Calu3 (cell line): ENCODE data around the gene METAP2. TPM values are rescaled to one million over a fixed set of nuclear protein-coding genes. Genes with fewer than 3 reads are reported as not detected.

Source experiments
- BruUV-seq: library from RNA; stranded (reverse); fragments of 400-500 nt; replicated peaks from 2 replicates; lab custom pipeline; 2021; lab: Mats Ljungman, UMichigan
- CTCF ChIA-PET: fragments of 300-600 bp; sonication (Branson Sonifier 250); formaldehyde crosslinking; loops from one replicate; lab custom pipeline; 2022; ENCODE audit warnings: antibody characterized with exemption; lab: Charles Lee
- DNase-seq: peaks from one replicate; pipeline ENCODE4 v3.0.0; 2022
- H3K27ac Mint-ChIP-seq: one replicate; pipeline ENCODE4 v1.8.0; 2022; ENCODE audit warnings: mixed read lengths; ENCODE audit not compliant: unreplicated experiment
- H3K27me3 Mint-ChIP-seq: one replicate; pipeline ENCODE4 v1.8.0; 2022; ENCODE audit warnings: mixed read lengths; ENCODE audit not compliant: unreplicated experiment
- H3K36me3 Mint-ChIP-seq: one replicate; pipeline ENCODE4 v1.8.0; 2022; ENCODE audit warnings: mild to moderate bottlenecking, moderate library complexity, mixed read lengths; ENCODE audit not compliant: insufficient read depth, unreplicated experiment
- H3K4me1 Mint-ChIP-seq: one replicate; pipeline ENCODE4 v1.8.0; 2022; ENCODE audit warnings: mild to moderate bottlenecking, low read depth, mixed read lengths; ENCODE audit not compliant: unreplicated experiment
- H3K4me3 Mint-ChIP-seq: one replicate; pipeline ENCODE4 v1.8.0; 2022; ENCODE audit warnings: mild to moderate bottlenecking, low read depth, moderate library complexity, mixed read lengths; ENCODE audit not compliant: unreplicated experiment
- H3K9me3 Mint-ChIP-seq: one replicate; pipeline ENCODE4 v1.8.0; 2022; ENCODE audit warnings: low read depth, mixed read lengths; ENCODE audit not compliant: unreplicated experiment
- CTCF ChIP-seq: fragments of 200-600 bp; IDR thresholded peaks from one replicate; pipeline ENCODE4 v1.8.0; 2022; ENCODE audit warnings: antibody characterized with exemption; ENCODE audit not compliant: unreplicated experiment
- intact Hi-C: fragments of 100-400 bp; cut with micrococcal nuclease; formaldehyde crosslinking; loops from one replicate; pipeline ENCODE4 v1.10.0; 2022; ENCODE audit not compliant: unreplicated experiment
- total RNA-seq: library from RNA; stranded (reverse); gene quantifications from 2 replicates; pipeline ENCODE4 v1.2.3, GENCODE V29; 2022

Gene METAP2
- total RNA-seq, 1 experiment from 2014 or later: 96.3 TPM

GRCh38 chr12:95553197-95553943 is 79.4 kb downstream of the METAP2 start:
- CTCF ChIA-PET: interaction anchor here (0.6 to 1.2 kb wide), 2 partner anchors 21 to 235 kb away, joined by 4 read pairs; no protein-coding TSS in a partner anchor

GRCh38 chr12:95554532-95555071 is 80.7 kb downstream of the METAP2 start:
- TF ChIP-seq CTCF: no peak
- Mint-ChIP-seq H3K9me3 (no peaks in the 10 kb centered on the region), H3K27ac (no peak overlapping the region), H3K4me1 (peaks cover 26% of the 10 kb centered on the region), H3K36me3 (no peaks in the 10 kb centered on the region), H3K4me3 (no peak overlapping the region), H3K27me3 (no peaks in the 10 kb centered on the region)
- BruUV-seq: no TSS peak
- CTCF ChIA-PET: interaction anchor here (0.6 to 1.2 kb wide), 3 partner anchors 20 to 125 kb away, joined by 5 to 9 read pairs (median 5); no protein-coding TSS in a partner anchor
- intact Hi-C loops: no loop called here
- DNase-seq: peak; percentile 21

More at GRCh38 chr12:95553197-95553943, 79.4 kb downstream of the METAP2 start:
- peaks cover 8% of the 10 kb centered on the region for H3K36me3 Mint-ChIP-seq
- H3K4me3 Mint-ChIP-seq: no peak overlapping the region
- H3K4me1 Mint-ChIP-seq: peaks cover 26% of the 10 kb centered on the region
- H3K27ac Mint-ChIP-seq: no peak overlapping the region
- DNase-seq: peak; percentile 4
- intact Hi-C loops: no loop called here
- BruUV-seq: no TSS peak
- H3K9me3 Mint-ChIP-seq: no peaks in the 10 kb centered on the region
- TF ChIP-seq CTCF: no peak
- H3K27me3 Mint-ChIP-seq: no peaks in the 10 kb centered on the region

GRCh38 chr12:95557625-95558024 is 83.7 kb downstream of the METAP2 start:
- TF ChIP-seq CTCF: no peak
- BruUV-seq: no TSS peak
- no peaks in the 10 kb centered on the region for H3K36me3 Mint-ChIP-seq
- intact Hi-C loops: no loop called here
- no peak overlapping the region for H3K27ac Mint-ChIP-seq
- H3K9me3 Mint-ChIP-seq: no peaks in the 10 kb centered on the region
- CTCF ChIA-PET: interaction anchor here (1.7 kb wide), 1 partner anchor 17 kb away, joined by 7 read pairs; no protein-coding TSS in a partner anchor
- H3K4me1 Mint-ChIP-seq: peaks cover 34% of the 10 kb centered on the region
- H3K27me3 Mint-ChIP-seq: no peaks in the 10 kb centered on the region
- DNase-seq: peak; percentile 24
- H3K4me3 Mint-ChIP-seq: no peak overlapping the region

Other genes with a start within 250 kb of the METAP2 start
- 13.3 and 14.0 TPM in 2 replicates for gene USP44, start 77.3 kb downstream of the METAP2 start, total RNA-seq